ENCODE data around the gene FNDC5. TPM values are rescaled to one million over a fixed set of nuclear protein-coding genes. Genes with fewer than 3 reads are reported as not detected.

The FNDC5 gene
- total RNA-seq, 1 experiment from 2014 or later = not detected

DNA sequence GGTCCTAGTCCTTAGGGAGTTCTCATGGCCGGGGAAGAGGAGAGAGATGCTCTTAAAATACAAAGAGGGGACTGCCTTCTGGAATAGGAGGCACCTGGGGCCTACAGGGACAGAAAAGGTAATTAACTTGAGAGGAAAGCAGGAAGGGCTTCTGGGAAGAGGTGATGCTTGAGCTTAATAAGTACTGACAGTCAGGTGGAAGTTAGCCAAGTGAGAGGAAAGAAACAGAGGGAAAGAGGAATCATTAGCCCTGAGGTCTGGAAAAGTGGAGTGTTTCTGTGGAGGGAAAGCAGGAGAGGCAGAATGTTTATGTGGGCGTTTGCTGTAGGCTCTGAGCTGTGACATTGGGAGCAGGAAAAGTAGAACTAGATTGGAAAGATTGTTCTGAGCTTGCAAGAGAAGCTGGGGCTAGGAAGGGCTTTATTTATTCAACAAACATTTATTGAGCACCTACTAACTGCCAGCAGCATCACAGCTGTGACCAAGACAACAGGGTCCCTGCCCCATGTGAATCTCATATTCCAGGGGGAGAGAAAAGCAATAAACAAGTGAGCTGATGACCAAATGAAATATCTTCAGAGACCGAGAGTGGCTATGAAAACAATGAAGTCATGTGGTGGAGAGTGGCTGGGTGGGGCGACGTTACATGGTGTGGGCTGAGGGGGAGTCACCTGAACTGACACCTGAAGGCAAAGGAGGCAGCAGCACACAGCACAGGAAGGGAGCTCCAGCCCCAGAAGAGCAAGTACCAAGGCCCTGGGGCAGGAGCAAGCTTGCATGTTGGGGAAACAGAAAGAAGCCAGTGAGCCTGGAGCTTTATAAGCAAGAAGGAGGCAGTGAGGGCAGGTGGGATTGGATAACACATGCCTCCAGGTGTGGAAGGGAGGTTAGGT is 4.4 kb upstream of the FNDC5 start:
- Mint-ChIP-seq H3K4me1 (ENCODE audit: low read depth, unreplicated experiment) (peaks cover 20% of the 10 kb centered on the region), H3K4me3 (ENCODE audit: low read depth, unreplicated experiment) (no peak overlapping the region), H3K27ac (ENCODE audit: unreplicated experiment) (no peak overlapping the region), H3K9me3 (ENCODE audit: low read depth, unreplicated experiment) (no peaks in the 10 kb centered on the region), H3K36me3 (ENCODE audit: insufficient read depth, unreplicated experiment) (peaks cover 8% of the 10 kb centered on the region), H3K27me3 (ENCODE audit: unreplicated experiment) (peaks cover 61% of the 10 kb centered on the region)
- TF ChIP-seq, protein P1, sequence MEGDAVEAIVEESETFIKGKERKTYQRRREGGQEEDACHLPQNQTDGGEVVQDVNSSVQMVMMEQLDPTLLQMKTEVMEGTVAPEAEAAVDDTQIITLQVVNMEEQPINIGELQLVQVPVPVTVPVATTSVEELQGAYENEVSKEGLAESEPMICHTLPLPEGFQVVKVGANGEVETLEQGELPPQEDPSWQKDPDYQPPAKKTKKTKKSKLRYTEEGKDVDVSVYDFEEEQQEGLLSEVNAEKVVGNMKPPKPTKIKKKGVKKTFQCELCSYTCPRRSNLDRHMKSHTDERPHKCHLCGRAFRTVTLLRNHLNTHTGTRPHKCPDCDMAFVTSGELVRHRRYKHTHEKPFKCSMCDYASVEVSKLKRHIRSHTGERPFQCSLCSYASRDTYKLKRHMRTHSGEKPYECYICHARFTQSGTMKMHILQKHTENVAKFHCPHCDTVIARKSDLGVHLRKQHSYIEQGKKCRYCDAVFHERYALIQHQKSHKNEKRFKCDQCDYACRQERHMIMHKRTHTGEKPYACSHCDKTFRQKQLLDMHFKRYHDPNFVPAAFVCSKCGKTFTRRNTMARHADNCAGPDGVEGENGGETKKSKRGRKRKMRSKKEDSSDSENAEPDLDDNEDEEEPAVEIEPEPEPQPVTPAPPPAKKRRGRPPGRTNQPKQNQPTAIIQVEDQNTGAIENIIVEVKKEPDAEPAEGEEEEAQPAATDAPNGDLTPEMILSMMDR (IDR thresholded peaks at IDR 0.05; ENCODE audit: unreplicated experiment) = no peak
- DNase-seq = no peak
- BruUV-seq (replicated peaks) = no TSS peak
- CTCF ChIA-PET = interaction anchor here (0.8 kb wide), 1 partner anchor 211 kb away, joined by 4 read pairs; no protein-coding TSS in a partner anchor
- intact Hi-C loops (cut with micrococcal nuclease; ENCODE audit: unreplicated experiment) = loop anchor here (10.0 kb wide), 1 partner anchor 470 kb away; no protein-coding TSS in a partner anchor

DNA sequence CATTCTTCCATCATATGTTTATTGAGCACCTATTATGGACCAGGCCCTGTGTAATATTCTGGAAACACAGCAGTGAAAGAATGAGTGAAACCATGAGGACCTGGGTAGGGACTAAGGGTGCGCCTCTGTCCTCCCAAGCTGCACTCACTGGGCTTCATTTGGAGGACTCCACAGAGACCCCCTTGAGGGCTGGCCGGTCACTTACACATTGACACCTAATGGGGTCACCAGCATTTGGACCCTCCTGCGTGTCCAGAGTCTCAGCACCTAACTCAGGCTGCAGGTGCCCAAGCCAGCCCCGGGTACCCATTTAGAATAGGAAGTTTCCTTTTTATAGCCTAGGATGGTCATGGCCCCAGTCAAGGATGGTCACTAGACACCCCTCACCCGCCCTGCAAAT is 2.8 kb upstream of the FNDC5 start:
- CTCF ChIA-PET = interaction anchor here (0.7 kb wide), 1 partner anchor 161 kb away, joined by 3 read pairs; no protein-coding TSS in a partner anchor
- TF ChIP-seq, protein P1 (IDR thresholded peaks at IDR 0.05; ENCODE audit: unreplicated experiment) = no peak
- peaks cover 77% of the 10 kb centered on the region for H3K27me3 Mint-ChIP-seq (ENCODE audit: unreplicated experiment)

DNA sequence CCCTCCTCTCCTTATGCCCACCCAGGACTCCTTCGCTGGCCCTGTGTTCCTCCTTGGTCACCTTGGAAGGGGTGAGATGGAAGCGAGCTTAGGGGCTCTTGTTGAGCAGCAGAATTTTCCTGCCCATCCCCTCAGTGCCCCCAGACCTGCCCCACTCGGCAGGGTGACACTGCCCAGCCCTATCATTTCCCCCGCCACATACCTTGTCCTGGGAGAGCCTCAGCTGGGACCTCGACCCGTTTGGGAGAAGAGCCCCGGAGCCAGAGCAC is 1.4 kb upstream of the FNDC5 start:
- CTCF ChIA-PET = interaction anchor here (1.5 kb wide), 1 partner anchor 208 kb away, joined by 4 read pairs; the partner anchor contains the start of gene AZIN2
- Mint-ChIP-seq H3K27me3 (ENCODE audit: unreplicated experiment) (peaks cover 69% of the 10 kb centered on the region), H3K4me3 (ENCODE audit: low read depth, unreplicated experiment) (no peak overlapping the region), H3K36me3 (ENCODE audit: insufficient read depth, unreplicated experiment) (peaks cover 19% of the 10 kb centered on the region), H3K27ac (ENCODE audit: unreplicated experiment) (no peak overlapping the region), H3K9me3 (ENCODE audit: low read depth, unreplicated experiment) (no peaks in the 10 kb centered on the region), H3K4me1 (ENCODE audit: low read depth, unreplicated experiment) (peaks cover 13% of the 10 kb centered on the region)
- no peak for DNase-seq
- TF ChIP-seq, protein P1 (IDR thresholded peaks at IDR 0.05; ENCODE audit: unreplicated experiment) = no peak
- intact Hi-C loops (cut with micrococcal nuclease; ENCODE audit: unreplicated experiment) = loop anchor here (10.0 kb wide), 1 partner anchor 467 kb away; no protein-coding TSS in a partner anchor
- BruUV-seq (replicated peaks) = no TSS peak

More for the DNA sequence above, 2.8 kb upstream of the FNDC5 start:
- intact Hi-C loops (cut with micrococcal nuclease; ENCODE audit: unreplicated experiment) = loop anchor here (10.0 kb wide), 1 partner anchor 469 kb away; no protein-coding TSS in a partner anchor
- H3K4me3 Mint-ChIP-seq (ENCODE audit: low read depth, unreplicated experiment) = no peak overlapping the region
- peaks cover 19% of the 10 kb centered on the region for H3K36me3 Mint-ChIP-seq (ENCODE audit: insufficient read depth, unreplicated experiment)
- H3K9me3 Mint-ChIP-seq (ENCODE audit: low read depth, unreplicated experiment) = no peaks in the 10 kb centered on the region
- peaks cover 20% of the 10 kb centered on the region for H3K4me1 Mint-ChIP-seq (ENCODE audit: low read depth, unreplicated experiment)
- DNase-seq = no peak
- no TSS peak for BruUV-seq (replicated peaks)
- no peak overlapping the region for H3K27ac Mint-ChIP-seq (ENCODE audit: unreplicated experiment)

DNA sequence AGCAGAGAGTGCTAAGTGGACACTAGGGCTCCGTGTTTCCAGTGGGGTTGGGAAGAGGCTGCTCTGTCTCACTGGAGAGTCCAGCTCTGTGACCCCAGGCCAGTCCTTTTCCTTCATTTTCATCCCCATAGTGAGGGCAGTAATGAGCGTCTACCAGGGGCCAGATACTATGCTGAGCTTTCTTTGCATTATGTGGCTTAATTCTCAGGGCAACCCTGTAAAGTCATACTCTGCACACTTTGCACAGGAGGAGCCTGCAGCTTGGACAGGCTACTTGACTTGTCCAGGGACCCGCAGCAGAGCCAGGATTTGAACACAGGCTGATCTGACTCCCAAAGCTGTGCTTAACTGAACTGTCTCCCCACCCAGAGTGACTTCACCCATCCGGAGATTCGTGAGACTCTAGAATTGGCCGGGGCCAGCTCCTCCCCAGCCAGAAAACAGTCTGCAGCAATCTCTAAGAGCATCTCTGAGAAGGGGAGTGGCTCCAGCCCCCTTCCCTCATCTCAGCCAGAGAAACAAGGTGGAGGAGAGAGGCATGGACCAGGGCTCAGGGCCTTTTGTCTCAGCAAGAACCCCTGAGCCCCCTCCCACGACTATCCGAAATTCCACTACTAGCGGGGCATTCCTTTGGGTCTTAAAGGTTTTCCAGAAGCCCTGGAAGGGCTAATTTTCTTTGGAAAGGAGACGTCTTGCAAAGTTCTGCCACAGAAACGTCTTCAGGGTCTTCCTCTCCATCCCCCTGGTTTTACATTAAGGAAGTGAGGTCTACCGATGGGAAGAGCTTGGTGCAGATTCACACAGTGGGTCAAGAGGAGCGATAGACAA is 866 bp upstream of the FNDC5 start:
- no peak overlapping the region for H3K27ac Mint-ChIP-seq (ENCODE audit: unreplicated experiment)

More for the DNA sequence above, 866 bp upstream of the FNDC5 start:
- Mint-ChIP-seq H3K9me3 (ENCODE audit: low read depth, unreplicated experiment) (no peaks in the 10 kb centered on the region), H3K36me3 (ENCODE audit: insufficient read depth, unreplicated experiment) (peaks cover 19% of the 10 kb centered on the region), H3K4me3 (ENCODE audit: low read depth, unreplicated experiment) (peak overlapping the region; percentile 29), H3K4me1 (ENCODE audit: low read depth, unreplicated experiment) (peaks cover 13% of the 10 kb centered on the region), H3K27me3 (ENCODE audit: unreplicated experiment) (peaks cover 69% of the 10 kb centered on the region)
- CTCF ChIA-PET = interaction anchor here (1.0 to 1.5 kb wide), 2 partner anchors 162 to 209 kb away, joined by 4 read pairs; partner anchors contain the start of gene AZIN2
- intact Hi-C loops (cut with micrococcal nuclease; ENCODE audit: unreplicated experiment) = loop anchor here (10.0 kb wide), 1 partner anchor 467 kb away; no protein-coding TSS in a partner anchor
- BruUV-seq (replicated peaks) = no TSS peak
- TF ChIP-seq, protein P1 (IDR thresholded peaks at IDR 0.05; ENCODE audit: unreplicated experiment) = no peak
- no peak for DNase-seq
